ENCODE results near the gene VPS26C. TPM values are rescaled to one million over a fixed set of nuclear protein-coding genes. Genes with fewer than 3 reads are reported as not detected.

VPS26C gene
- total RNA-seq, 1 experiment from 2014 or later = 62.8 TPM

DNA sequence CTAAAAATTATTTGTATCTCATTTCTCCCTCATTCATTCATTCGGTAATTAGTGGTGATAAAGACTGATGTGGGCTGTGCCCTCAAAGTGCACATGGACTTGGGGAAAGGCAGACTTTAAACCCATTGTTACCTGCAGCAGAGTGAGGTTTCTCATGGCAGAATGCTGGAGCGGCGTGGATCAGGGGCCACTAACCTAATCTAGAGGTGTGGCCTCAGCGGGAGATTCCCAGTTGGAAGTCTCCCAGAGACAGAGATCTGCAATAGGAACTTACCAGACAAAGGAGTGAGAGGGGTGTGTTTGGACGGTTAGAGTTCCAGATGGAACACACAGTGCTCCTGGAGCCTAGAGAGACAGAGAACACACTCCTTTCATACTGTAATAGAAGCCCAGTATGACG, 73.5 kb downstream of the VPS26C start:
- ATAC-seq (no peak; the same call in 1 of the 2 replicates), DNase-seq (ENCODE audit: low spot score) (no peak)
- H3K4me3 Mint-ChIP-seq = no peak overlapping the region
- H3K36me3 Mint-ChIP-seq = peaks cover 6% of the 10 kb centered on the region; the same call in 1 of the 2 replicates
- no peaks in the 10 kb centered on the region for H3K27me3 Mint-ChIP-seq (ENCODE audit: low read depth)
- H3K27ac Mint-ChIP-seq = no peak overlapping the region
- ChIA-PET POLR2A (no interaction called here), CTCF (no interaction called here)
- H3K9me3 Mint-ChIP-seq = no peaks in the 10 kb centered on the region
- TF ChIP-seq CBFB (CRISPR knock-in tag; IDR thresholded peaks at IDR 0.05; ENCODE audit: low read depth) (no peak), SMAD4 (CRISPR knock-in tag; IDR thresholded peaks at IDR 0.05) (no peak), SOX15 (CRISPR knock-in tag; IDR thresholded peaks at IDR 0.05) (no peak), ZNF671 (CRISPR knock-in tag; IDR thresholded peaks at IDR 0.05) (no peak), CREM (CRISPR knock-in tag; IDR thresholded peaks at IDR 0.05) (no peak), RELA (CRISPR knock-in tag; IDR thresholded peaks at IDR 0.05; ENCODE audit: borderline replicate concordance) (no peak)
- TF ChIP-seq, protein P1, sequence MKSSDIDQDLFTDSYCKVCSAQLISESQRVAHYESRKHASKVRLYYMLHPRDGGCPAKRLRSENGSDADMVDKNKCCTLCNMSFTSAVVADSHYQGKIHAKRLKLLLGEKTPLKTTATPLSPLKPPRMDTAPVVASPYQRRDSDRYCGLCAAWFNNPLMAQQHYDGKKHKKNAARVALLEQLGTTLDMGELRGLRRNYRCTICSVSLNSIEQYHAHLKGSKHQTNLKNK (CRISPR knock-in tag; IDR thresholded peaks at IDR 0.05) = no peak
- TF ChIP-seq, protein P2, sequence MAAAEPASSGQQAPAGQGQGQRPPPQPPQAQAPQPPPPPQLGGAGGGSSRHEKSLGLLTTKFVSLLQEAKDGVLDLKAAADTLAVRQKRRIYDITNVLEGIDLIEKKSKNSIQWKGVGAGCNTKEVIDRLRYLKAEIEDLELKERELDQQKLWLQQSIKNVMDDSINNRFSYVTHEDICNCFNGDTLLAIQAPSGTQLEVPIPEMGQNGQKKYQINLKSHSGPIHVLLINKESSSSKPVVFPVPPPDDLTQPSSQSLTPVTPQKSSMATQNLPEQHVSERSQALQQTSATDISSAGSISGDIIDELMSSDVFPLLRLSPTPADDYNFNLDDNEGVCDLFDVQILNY (CRISPR knock-in tag; IDR thresholded peaks at IDR 0.05) = no peak
- TF ChIP-seq, protein P3, sequence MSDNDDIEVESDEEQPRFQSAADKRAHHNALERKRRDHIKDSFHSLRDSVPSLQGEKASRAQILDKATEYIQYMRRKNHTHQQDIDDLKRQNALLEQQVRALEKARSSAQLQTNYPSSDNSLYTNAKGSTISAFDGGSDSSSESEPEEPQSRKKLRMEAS (CRISPR knock-in tag; IDR thresholded peaks at IDR 0.05) = no peak
- TF ChIP-seq, protein P4, sequence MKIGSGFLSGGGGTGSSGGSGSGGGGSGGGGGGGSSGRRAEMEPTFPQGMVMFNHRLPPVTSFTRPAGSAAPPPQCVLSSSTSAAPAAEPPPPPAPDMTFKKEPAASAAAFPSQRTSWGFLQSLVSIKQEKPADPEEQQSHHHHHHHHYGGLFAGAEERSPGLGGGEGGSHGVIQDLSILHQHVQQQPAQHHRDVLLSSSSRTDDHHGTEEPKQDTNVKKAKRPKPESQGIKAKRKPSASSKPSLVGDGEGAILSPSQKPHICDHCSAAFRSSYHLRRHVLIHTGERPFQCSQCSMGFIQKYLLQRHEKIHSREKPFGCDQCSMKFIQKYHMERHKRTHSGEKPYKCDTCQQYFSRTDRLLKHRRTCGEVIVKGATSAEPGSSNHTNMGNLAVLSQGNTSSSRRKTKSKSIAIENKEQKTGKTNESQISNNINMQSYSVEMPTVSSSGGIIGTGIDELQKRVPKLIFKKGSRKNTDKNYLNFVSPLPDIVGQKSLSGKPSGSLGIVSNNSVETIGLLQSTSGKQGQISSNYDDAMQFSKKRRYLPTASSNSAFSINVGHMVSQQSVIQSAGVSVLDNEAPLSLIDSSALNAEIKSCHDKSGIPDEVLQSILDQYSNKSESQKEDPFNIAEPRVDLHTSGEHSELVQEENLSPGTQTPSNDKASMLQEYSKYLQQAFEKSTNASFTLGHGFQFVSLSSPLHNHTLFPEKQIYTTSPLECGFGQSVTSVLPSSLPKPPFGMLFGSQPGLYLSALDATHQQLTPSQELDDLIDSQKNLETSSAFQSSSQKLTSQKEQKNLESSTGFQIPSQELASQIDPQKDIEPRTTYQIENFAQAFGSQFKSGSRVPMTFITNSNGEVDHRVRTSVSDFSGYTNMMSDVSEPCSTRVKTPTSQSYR (CRISPR knock-in tag; IDR thresholded peaks at IDR 0.05) = no peak
- TF ChIP-seq, protein P5, sequence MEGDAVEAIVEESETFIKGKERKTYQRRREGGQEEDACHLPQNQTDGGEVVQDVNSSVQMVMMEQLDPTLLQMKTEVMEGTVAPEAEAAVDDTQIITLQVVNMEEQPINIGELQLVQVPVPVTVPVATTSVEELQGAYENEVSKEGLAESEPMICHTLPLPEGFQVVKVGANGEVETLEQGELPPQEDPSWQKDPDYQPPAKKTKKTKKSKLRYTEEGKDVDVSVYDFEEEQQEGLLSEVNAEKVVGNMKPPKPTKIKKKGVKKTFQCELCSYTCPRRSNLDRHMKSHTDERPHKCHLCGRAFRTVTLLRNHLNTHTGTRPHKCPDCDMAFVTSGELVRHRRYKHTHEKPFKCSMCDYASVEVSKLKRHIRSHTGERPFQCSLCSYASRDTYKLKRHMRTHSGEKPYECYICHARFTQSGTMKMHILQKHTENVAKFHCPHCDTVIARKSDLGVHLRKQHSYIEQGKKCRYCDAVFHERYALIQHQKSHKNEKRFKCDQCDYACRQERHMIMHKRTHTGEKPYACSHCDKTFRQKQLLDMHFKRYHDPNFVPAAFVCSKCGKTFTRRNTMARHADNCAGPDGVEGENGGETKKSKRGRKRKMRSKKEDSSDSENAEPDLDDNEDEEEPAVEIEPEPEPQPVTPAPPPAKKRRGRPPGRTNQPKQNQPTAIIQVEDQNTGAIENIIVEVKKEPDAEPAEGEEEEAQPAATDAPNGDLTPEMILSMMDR (IDR thresholded peaks at IDR 0.05) = no peak
- TF ChIP-seq, protein P6, sequence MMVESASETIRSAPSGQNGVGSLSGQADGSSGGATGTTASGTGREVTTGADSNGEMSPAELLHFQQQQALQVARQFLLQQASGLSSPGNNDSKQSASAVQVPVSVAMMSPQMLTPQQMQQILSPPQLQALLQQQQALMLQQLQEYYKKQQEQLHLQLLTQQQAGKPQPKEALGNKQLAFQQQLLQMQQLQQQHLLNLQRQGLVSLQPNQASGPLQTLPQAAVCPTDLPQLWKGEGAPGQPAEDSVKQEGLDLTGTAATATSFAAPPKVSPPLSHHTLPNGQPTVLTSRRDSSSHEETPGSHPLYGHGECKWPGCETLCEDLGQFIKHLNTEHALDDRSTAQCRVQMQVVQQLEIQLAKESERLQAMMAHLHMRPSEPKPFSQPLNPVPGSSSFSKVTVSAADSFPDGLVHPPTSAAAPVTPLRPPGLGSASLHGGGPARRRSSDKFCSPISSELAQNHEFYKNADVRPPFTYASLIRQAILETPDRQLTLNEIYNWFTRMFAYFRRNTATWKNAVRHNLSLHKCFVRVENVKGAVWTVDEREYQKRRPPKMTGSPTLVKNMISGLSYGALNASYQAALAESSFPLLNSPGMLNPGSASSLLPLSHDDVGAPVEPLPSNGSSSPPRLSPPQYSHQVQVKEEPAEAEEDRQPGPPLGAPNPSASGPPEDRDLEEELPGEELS (CRISPR knock-in tag; IDR thresholded peaks at IDR 0.05) = no peak
- peaks cover 14% of the 10 kb centered on the region for H3K4me1 Mint-ChIP-seq

DNA sequence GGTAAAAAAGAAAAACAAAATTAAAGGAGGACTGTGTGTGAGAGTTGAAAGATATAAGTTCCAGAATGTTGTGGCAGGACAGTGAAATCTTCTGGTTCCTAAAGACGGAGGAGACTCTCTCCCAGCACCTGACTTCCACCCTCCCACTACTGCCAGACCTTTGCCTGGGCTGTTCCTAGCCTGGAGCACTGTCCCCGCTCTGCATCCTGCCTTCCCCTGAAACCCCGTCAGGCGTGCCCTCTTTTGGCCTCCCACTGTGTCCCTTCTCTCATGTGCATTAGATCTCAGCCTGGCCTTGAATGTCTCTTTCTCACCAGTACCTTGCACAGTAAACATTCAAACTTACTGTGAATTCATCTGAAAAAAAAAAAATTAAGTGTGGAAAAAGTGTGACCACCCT, 74.1 kb downstream of the VPS26C start:
- ChIA-PET CTCF (no interaction called here), POLR2A (no interaction called here)
- peak; percentile 99 for ATAC-seq
- Mint-ChIP-seq H3K4me1 (peaks cover 14% of the 10 kb centered on the region), H3K36me3 (peaks cover 2% of the 10 kb centered on the region; the same call in 1 of the 2 replicates), H3K9me3 (no peaks in the 10 kb centered on the region), H3K27ac (peak overlapping the region; percentile 48; the same call in 1 of the 2 replicates), H3K27me3 (ENCODE audit: low read depth) (no peaks in the 10 kb centered on the region), H3K4me3 (no peak overlapping the region)
- DNase-seq (ENCODE audit: low spot score) = peak; percentile 65
- TF ChIP-seq ZNF219 (CRISPR knock-in tag; IDR thresholded peaks at IDR 0.05; ENCODE audit: borderline replicate concordance) = no peak

DNA sequence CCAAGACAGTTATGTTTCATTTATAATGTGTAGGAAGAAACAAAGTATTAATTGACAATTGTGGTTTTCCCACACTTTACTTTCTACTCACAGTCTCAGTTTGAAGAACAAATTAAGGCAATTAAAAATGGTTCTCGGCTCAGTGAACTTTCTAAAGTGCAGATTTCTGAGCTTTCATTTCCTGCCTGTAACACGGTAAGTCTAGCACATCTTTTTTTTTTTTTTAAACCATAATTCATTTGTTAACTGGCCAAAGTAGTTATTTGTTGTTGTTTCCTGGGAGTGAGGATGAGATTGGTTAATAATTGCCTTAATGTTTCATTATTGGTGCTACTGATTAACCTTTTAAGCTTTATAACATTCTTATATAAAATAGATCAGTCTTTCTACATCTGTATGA, 75.1 kb downstream of the VPS26C start:
- CTCF ChIA-PET = no interaction called here
- no peak for ATAC-seq
- Mint-ChIP-seq H3K9me3 (no peaks in the 10 kb centered on the region), H3K27me3 (ENCODE audit: low read depth) (no peaks in the 10 kb centered on the region), H3K4me1 (peaks cover 14% of the 10 kb centered on the region), H3K27ac (no peak overlapping the region), H3K36me3 (peaks cover 2% of the 10 kb centered on the region; the same call in 1 of the 2 replicates), H3K4me3 (no peak overlapping the region)
- no peak for DNase-seq (ENCODE audit: low spot score)
- TF ChIP-seq PRRX2 (CRISPR knock-in tag; IDR thresholded peaks at IDR 0.05) (no peak), OVOL2 (CRISPR knock-in tag; IDR thresholded peaks at IDR 0.05; ENCODE audit: borderline replicate concordance) (no peak)
- POLR2A ChIA-PET = interaction anchor here (0.7 kb wide), 1 partner anchor 628 kb away, joined by 3 read pairs; no protein-coding TSS in a partner anchor
